Memory B cell (primary cell): ENCODE results near the gene PDE11A.

Experiments used
- ATAC-seq: fragments of 150-1000 bp; cut with Tn5 transposase; 2 replicates; pipeline ENCODE4 v1.10.0; 2021; ENCODE audit warnings: low read depth, mild to moderate bottlenecking, moderate library complexity
- DNase-seq, 2 donors: peaks; one replicate each; pipeline ENCODE4 v3.0.0; 2022; ENCODE audit warnings: low spot score in 2 of 2
- H3K27ac Mint-ChIP-seq: one replicate; pipeline ENCODE4 v1.8.0; 2022; ENCODE audit warnings: mild to moderate bottlenecking, moderate library complexity, mixed read lengths
- H3K27me3 Mint-ChIP-seq: one replicate; pipeline ENCODE4 v1.8.0; 2022; ENCODE audit warnings: mixed read lengths
- H3K36me3 Mint-ChIP-seq: one replicate; pipeline ENCODE4 v1.8.0; 2022; ENCODE audit warnings: mild to moderate bottlenecking, mixed read lengths
- H3K4me1 Mint-ChIP-seq: one replicate; pipeline ENCODE4 v1.8.0; 2022; ENCODE audit warnings: mixed read lengths
- H3K4me3 Mint-ChIP-seq: one replicate; pipeline ENCODE4 v1.8.0; 2022; ENCODE audit warnings: mild to moderate bottlenecking, moderate library complexity, mixed read lengths
- H3K9me3 Mint-ChIP-seq: one replicate; pipeline ENCODE4 v1.8.0; 2022; ENCODE audit warnings: mixed read lengths

The PDE11A gene

GRCh38 chr2:177678939-177679338 is 393.6 kb downstream of the PDE11A start:
- Mint-ChIP-seq H3K4me3 (no peak overlapping the region), H3K9me3 (no peaks in the 10 kb centered on the region), H3K27ac (no peak overlapping the region), H3K4me1 (no peaks in the 10 kb centered on the region), H3K36me3 (no peaks in the 10 kb centered on the region), H3K27me3 (peaks cover 6% of the 10 kb centered on the region)
- DNase-seq = no peak
- no peak for ATAC-seq

GRCh38 chr2:177676636-177677035 is 395.9 kb downstream of the PDE11A start:
- Mint-ChIP-seq H3K4me1 (no peaks in the 10 kb centered on the region), H3K27me3 (peaks cover 9% of the 10 kb centered on the region), H3K9me3 (no peaks in the 10 kb centered on the region), H3K36me3 (no peaks in the 10 kb centered on the region), H3K27ac (no peak overlapping the region), H3K4me3 (no peak overlapping the region)
- DNase-seq = no peak
- ATAC-seq = no peak

GRCh38 chr2:177675825-177676224 is 396.8 kb downstream of the PDE11A start:
- no peak for ATAC-seq
- Mint-ChIP-seq H3K4me3 (no peak overlapping the region), H3K4me1 (no peaks in the 10 kb centered on the region), H3K27ac (no peak overlapping the region), H3K36me3 (no peaks in the 10 kb centered on the region), H3K27me3 (peaks cover 9% of the 10 kb centered on the region), H3K9me3 (no peaks in the 10 kb centered on the region)
- no peak for DNase-seq

GRCh38 chr2:177675350-177675821 is 397.2 kb downstream of the PDE11A start:
- H3K27ac Mint-ChIP-seq = no peak overlapping the region
- H3K36me3 Mint-ChIP-seq = no peaks in the 10 kb centered on the region
- no peaks in the 10 kb centered on the region for H3K9me3 Mint-ChIP-seq
- ATAC-seq = no peak
- no peaks in the 10 kb centered on the region for H3K4me1 Mint-ChIP-seq
- peaks cover 9% of the 10 kb centered on the region for H3K27me3 Mint-ChIP-seq
- DNase-seq = no peak
- H3K4me3 Mint-ChIP-seq = no peak overlapping the region

- no peak for DNase-seq
- Mint-ChIP-seq H3K27me3 (peaks cover 9% of the 10 kb centered on the region), H3K9me3 (no peaks in the 10 kb centered on the region), H3K27ac (no peak overlapping the region), H3K36me3 (no peaks in the 10 kb centered on the region), H3K4me3 (no peak overlapping the region), H3K4me1 (no peaks in the 10 kb centered on the region)
- no peak for ATAC-seq
These were observed 398.7 kb downstream of the PDE11A start for GRCh38 chr2:177673602-177674595.

- H3K27ac Mint-ChIP-seq = no peak overlapping the region
- ATAC-seq = no peak
- no peak for DNase-seq
- H3K9me3 Mint-ChIP-seq = no peaks in the 10 kb centered on the region
- H3K27me3 Mint-ChIP-seq = peaks cover 7% of the 10 kb centered on the region
- no peak overlapping the region for H3K4me3 Mint-ChIP-seq
- H3K4me1 Mint-ChIP-seq = no peaks in the 10 kb centered on the region
- H3K36me3 Mint-ChIP-seq = no peaks in the 10 kb centered on the region
These were observed 400.9 kb downstream of the PDE11A start for GRCh38 chr2:177671662-177672061.

- DNase-seq (no peak), ATAC-seq (no peak)
- no peaks in the 10 kb centered on the region for H3K36me3 Mint-ChIP-seq
- no peak overlapping the region for H3K4me3 Mint-ChIP-seq
- H3K27me3 Mint-ChIP-seq = peaks cover 7% of the 10 kb centered on the region
- no peaks in the 10 kb centered on the region for H3K4me1 Mint-ChIP-seq
- no peak overlapping the region for H3K27ac Mint-ChIP-seq
- H3K9me3 Mint-ChIP-seq = no peaks in the 10 kb centered on the region
These were observed 401.6 kb downstream of the PDE11A start for GRCh38 chr2:177670791-177671535.

GRCh38 chr2:177669625-177670330 is 402.8 kb downstream of the PDE11A start:
- Mint-ChIP-seq H3K36me3 (no peaks in the 10 kb centered on the region), H3K27me3 (peaks cover 7% of the 10 kb centered on the region), H3K9me3 (no peaks in the 10 kb centered on the region), H3K4me1 (no peaks in the 10 kb centered on the region), H3K27ac (no peak overlapping the region), H3K4me3 (no peak overlapping the region)
- DNase-seq (no peak), ATAC-seq (no peak)

- Mint-ChIP-seq H3K27ac (no peak overlapping the region), H3K4me3 (no peak overlapping the region), H3K9me3 (no peaks in the 10 kb centered on the region), H3K4me1 (no peaks in the 10 kb centered on the region), H3K36me3 (no peaks in the 10 kb centered on the region), H3K27me3 (peaks cover 6% of the 10 kb centered on the region)
- ATAC-seq (no peak), DNase-seq (no peak)
These were observed 403.4 kb downstream of the PDE11A start for GRCh38 chr2:177669201-177669600.

- DNase-seq (no peak), ATAC-seq (no peak)
- H3K9me3 Mint-ChIP-seq = no peaks in the 10 kb centered on the region
These were observed 404.0 kb downstream of the PDE11A start for GRCh38 chr2:177668617-177669016.

GRCh38 chr2:177667626-177668025 is 405.0 kb downstream of the PDE11A start:
- Mint-ChIP-seq H3K27ac (no peak overlapping the region), H3K9me3 (no peaks in the 10 kb centered on the region), H3K27me3 (peaks cover 3% of the 10 kb centered on the region), H3K4me3 (no peak overlapping the region), H3K36me3 (no peaks in the 10 kb centered on the region), H3K4me1 (no peaks in the 10 kb centered on the region)
- DNase-seq (no peak), ATAC-seq (no peak)

More at GRCh38 chr2:177668617-177669016, 404.0 kb downstream of the PDE11A start:
- no peak overlapping the region for H3K27ac Mint-ChIP-seq
- H3K27me3 Mint-ChIP-seq = peaks cover 6% of the 10 kb centered on the region
- no peaks in the 10 kb centered on the region for H3K36me3 Mint-ChIP-seq
- no peaks in the 10 kb centered on the region for H3K4me1 Mint-ChIP-seq
- no peak overlapping the region for H3K4me3 Mint-ChIP-seq

GRCh38 chr2:177666408-177666807 is 406.2 kb downstream of the PDE11A start:
- no peaks in the 10 kb centered on the region for H3K9me3 Mint-ChIP-seq
- no peaks in the 10 kb centered on the region for H3K36me3 Mint-ChIP-seq
- ATAC-seq (no peak), DNase-seq (no peak)
- peaks cover 3% of the 10 kb centered on the region for H3K27me3 Mint-ChIP-seq
- H3K4me3 Mint-ChIP-seq = no peak overlapping the region
- H3K4me1 Mint-ChIP-seq = no peaks in the 10 kb centered on the region
- no peak overlapping the region for H3K27ac Mint-ChIP-seq

GRCh38 chr2:177665948-177666347 is 406.6 kb downstream of the PDE11A start:
- Mint-ChIP-seq H3K27me3 (peaks cover 7% of the 10 kb centered on the region), H3K4me1 (no peaks in the 10 kb centered on the region), H3K9me3 (no peaks in the 10 kb centered on the region), H3K36me3 (no peaks in the 10 kb centered on the region), H3K4me3 (no peak overlapping the region), H3K27ac (no peak overlapping the region)
- DNase-seq = no peak
- ATAC-seq = no peak

GRCh38 chr2:177665328-177665727 is 407.2 kb downstream of the PDE11A start:
- H3K27ac Mint-ChIP-seq = no peak overlapping the region
- no peaks in the 10 kb centered on the region for H3K36me3 Mint-ChIP-seq
- no peaks in the 10 kb centered on the region for H3K4me1 Mint-ChIP-seq
- no peak for ATAC-seq
- H3K27me3 Mint-ChIP-seq = peaks cover 11% of the 10 kb centered on the region
- no peak overlapping the region for H3K4me3 Mint-ChIP-seq
- DNase-seq = no peak
- no peaks in the 10 kb centered on the region for H3K9me3 Mint-ChIP-seq
